Stimulated activated CD8-positive, alpha-beta memory T cell treated with anti-CD3 and anti-CD28 coated beads, Interleukin-4, amount 100 ng/mL, for 4 hours (primary cell): ENCODE data around the gene TBC1D20.
A peak's percentile ranks its signal among the peaks of the same experiment; 100 is the strongest.

Experiments used
- DNase-seq, 2 donors: peaks; one replicate each; pipeline ENCODE4 v3.0.0-alpha.2; 2020; ENCODE audit warnings: low read depth in 2 of 2, low spot score in 1 of 2

TBC1D20 gene

DNA sequence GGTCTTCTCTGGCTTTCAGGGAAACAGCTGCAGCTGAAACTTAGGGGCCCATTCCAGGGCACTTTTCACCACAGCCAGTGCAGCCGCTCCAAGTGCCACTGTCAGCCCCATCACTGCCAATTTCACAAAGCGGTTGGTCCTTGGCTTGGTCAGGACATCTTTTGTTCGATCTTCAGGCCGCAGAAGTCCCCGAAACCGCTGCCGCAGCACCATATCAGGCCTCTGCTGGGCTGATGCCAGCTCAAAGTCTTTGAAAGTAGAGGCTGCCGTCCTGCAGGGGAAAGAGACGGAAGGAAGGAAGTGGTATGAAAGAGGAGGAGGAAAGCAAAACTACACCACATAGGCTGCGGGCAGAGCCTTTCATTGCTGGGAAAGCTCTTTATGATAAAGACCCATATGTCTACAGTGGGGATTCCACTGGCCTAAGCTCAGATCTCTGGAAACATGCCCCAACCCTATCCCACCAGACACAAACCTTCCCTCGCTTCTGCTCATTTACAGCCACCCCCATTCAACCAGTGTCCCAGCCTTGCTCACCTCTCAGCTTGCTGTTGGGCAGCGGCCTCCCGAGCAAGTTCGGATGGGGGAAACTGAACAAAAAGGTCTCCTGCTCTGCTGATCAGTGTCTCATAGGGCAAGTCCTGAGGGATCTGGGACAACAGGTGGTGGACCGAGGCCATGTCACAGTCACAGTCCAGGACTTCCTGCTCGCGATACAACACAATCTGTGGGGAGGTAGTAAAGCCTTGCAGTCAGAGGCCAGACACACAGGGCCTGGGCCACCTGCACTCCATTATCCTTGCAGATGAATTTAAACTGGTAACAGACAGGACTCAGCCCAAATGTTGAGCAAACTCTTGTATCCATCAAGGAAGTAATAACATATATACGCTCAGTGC is 23.5 kb downstream of the TBC1D20 start:
- DNase-seq = peak; percentile 17 to 29

DNA sequence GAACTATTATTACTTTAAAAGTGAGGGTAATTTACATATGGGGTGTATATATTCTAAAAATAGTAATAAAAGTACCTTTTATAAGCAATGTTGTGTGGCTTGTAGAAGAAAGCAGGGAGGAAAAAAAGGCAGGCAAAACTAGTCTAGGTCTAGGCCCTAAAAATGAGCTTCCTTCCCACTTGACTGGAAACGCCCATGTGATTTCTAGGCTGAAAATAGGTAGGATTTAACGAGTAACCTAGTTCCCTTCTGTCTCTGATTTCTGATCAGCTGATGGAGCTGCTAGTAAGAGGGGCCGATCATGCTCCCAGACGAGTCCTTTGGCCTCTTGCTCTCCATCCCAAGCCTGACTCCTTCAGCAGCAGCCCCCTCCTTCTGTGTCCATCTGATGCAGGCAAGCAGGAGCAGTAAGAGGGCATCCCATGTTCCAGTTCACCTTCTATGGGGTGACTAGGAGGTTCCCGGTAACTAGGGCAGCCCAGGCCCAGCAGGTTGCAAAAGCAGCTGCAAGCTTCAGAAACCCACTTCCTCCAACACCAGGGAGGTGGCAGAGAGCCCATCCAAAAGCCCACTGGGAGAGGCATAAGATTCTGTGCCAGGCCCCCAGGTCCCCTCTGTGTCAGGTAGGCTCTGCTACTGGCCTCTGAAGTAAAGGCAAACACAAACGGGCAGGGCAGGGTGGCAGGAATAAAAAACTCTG is 24.4 kb downstream of the TBC1D20 start:
- DNase-seq = no peak

DNA sequence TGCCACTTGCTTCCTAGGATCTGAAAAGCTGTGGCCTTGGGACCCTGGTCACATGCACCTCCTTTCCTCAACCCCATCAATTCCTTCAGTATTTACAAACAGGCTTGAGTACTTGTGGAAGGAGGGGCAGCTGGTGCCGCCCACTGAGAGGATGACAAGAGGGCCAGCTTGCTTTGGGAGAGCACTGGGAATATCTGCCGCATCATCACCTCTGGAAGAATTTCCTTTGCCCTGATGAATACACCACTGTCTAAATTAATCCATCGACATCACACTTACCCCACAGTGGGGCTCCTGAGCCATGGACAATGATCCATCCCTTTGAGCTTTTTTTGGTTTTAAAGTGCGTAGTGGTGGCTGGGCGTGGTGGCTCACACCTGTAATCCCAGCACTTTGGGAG is 25.9 kb downstream of the TBC1D20 start:
- DNase-seq = no peak

DNA sequence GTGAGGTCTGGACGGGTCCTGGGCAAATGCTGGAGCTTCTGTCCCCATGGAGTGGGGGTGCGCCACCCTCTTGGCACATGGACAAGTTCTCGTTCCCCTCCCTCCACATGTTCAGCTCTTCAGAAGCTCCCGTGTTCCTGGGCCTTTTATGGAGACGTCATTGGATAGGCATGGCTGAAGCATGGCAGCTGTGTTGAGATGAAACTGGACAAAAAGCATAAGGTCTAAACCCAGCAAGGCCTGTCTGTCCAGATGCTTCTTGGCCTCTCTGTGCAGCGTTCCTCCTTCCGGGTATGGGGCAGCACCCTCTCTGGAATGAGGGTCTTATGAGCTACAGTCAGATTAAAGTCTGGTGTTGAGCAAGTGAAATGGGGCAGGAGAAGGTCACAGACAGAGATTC is 26.8 kb downstream of the TBC1D20 start:
- DNase-seq = no peak

DNA sequence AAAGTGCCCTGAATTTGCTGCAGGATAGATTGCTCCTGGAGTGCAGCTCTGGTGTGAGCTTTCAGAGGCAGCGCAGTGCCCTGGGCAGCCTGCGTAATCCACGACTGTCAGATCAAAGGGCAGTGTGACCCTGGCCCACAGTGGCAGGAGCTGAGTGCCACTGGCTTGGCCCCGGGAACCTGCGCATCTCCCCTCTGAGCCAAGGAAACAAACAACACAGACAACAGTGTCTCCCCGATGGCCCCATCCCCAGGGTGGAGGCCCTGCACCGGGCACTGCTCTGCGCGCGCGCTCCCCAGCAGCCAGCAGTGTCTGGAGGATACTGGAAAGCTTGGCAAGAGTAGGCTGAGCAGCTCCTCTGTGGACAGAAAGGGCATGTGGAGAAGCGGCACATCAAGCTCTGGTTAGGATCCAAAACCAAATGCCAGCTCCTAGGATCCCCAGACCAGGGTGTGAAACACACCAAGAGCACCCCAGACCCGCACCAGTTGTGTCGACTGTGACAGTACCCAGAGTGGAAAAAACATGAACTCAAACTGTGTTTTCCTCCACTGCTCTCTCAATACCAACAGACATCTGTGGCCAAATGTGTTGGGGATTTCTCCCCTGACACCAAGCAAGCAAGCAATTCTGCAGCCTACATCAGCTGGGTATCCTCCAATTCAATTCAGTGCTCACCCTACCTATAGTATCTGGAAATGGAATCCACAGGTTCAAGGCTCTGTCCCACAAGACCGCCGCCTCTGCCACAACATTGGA is 27.5 kb downstream of the TBC1D20 start:
- no peak for DNase-seq

DNA sequence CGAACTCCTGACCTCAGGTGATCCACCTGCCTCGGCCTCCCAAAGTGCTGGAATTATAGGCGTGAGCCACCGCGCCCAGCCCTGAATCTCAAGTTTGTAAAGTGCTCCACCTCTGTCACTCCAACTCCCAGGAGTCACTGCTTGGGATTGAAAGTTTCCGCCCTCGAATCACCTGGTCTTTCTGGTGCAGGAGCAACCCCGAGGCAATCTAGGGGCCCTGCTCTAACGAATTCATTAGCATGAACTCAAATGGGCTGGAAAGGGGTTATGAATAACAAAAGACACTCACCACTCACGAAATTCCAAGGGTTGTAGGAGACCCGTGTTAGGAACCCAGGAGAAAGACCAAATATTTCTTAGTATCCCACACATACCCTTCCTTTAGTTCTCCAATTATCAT is 28.1 kb downstream of the TBC1D20 start:
- no peak for DNase-seq

DNA sequence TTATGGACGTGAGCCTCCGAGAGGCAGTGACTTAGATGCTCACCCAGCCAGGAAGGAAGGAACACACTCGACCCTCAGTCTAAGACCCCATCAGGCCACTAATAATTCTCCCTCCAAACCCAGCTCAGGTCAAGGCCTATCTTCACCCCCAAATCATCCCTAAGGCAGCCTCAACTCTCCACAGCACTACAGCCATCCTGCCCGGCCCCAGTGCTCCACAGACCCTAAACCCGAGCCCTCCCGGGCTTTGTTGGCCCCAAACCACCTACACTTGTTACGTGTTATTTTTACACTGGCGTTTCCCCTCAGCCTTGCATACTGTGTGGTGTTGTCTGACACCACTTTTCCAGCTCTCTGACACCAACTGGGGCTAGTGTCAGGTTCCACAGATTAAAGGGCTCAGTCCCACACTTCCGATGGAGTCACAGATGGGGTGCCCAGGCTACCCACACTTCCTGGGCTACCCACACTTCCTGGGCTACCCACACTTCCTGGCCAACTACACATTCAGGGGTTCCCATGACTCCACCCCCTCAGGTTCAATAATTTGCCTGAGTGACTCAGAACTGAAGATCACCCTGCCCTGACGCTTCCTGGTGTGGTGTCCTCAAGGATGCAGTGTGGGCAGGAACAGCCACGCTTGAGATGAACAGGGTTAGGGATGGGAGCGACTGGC is 28.9 kb downstream of the TBC1D20 start:
- DNase-seq = peak; percentile 48 to 79

DNA sequence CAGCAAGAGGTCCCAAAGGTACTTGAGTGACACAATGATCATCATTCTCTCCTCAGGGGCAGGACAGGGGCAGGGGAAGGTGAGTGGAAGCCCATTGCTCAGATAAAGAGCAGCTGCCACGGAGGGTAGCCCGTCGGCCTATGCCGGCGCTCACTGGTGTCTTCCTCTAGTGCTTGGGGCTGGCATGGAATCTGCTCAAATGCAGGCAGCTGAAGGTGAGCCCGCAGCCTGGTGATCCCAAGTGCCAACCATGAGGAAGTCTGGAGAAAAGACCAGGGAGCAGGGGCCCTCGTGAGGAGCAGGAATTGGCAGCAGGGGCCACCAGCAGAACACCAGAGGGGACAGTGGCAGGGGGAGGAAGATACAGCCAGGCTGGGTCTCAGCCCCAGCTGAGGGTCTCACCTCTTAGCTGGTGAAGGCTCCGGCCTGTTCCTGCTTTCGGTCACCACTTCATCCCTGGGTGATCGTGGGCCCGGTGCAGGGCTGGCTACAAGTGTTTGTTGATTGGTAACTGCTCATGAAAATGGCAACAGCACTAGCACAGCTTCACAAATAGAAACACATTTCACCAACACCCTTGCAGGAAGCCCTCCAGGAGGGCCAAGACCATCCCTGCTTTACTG is 29.5 kb downstream of the TBC1D20 start:
- no peak for DNase-seq

DNA sequence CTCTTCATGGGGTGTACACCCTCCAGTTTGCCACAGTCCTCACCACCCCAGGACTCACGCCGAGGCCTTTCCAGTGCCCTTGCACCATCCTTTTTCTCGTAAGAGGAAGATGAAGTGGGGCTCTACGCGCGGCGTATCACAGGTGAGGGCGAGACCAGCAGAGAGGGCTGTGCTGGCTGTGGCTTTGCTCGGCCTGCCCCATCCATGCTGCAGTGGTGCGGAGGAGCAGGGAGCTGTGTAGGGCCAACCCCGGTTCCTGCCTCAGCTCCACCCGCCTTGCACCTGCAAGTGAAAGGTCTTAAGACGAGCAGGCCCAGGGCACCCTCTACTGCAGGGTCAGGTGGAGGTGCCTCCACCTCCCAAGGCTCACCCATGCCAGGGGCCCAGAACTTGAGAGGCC is 30.1 kb downstream of the TBC1D20 start:
- no peak for DNase-seq

DNA sequence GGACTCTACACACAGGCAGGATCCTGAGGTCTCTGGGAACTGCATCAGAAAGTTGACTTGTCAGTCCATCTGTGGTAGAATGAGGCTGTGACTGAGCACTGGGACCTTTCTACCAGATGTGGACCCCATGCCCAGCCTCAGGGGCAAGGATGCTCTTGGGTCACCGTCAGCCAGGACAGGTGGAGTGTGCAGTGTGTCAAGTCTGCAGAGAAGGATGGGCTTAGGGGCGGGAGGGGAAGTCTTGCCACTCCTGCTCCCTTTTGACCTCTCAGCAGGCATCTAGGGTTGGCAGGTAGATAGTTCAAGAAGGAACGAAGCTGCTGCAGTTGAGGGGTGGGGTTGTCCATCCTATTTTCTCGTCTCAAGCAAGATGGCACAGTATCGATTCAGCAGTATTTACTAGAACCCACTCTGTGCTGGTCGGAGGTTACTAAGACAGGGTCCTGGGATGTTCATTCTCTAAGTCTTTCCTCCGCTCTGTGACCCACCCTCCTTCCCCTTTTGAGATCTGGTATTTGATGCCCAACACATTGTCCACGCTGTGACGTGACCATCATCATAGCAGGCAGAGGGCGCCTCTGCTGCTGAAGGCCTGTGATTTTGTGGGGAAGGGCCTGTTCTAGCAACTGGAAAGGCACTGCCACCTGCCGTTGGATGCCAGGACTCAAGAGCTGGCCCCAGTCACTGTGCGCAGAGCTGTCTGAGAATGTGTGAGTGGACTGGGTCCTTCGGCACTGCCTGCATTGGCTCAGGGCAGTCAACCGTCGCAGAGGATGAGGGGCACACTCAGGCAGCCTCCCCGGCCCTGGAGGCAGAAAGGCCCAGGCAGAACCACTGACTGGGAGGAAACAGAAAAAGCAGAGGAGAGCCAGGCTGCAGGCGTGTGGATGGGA is 31.1 kb downstream of the TBC1D20 start:
- no peak for DNase-seq

DNA sequence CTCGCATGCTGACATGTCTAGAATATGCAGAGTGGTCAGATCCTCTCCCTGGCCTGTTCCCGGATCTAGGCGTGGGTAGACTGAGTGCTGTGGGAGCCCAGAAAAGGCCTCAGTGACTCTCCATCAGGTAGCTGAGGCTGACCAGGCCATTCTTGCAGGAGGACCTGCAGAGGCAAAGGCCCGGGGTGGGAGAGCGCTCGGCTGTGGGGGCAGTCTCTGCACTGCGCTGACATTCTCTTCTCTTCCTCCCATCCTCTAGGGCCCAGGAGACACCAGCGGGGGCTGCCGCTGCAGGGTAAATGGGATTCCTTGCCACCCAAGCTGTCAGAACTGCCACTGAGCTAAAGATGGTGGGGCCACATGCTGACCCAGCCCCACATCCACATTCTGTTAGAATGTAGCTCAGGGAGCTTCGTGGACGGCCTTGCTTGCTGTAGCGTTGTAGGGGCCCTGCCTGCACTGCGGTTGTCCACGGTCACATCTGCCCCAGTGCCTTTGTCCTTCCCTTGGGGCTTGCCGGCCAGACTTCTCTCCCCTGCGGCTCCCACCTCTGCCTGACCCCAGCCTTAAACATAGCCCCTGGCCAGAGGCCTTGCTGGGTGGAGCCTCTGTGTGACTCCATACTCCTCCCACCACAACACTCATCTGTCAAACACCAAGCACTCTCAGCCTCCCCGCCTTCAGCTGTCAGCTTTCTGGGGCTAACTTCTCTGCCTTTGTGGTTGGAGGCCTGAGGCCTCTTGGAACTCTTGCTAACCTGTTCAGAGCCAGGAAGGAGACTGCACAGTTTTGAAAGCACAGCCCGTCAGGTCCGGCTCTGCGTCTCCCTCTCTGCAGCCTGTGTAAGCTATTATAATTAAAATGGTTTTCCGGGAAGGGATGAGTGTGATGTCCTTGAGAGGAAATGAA is 32.0 kb downstream of the TBC1D20 start:
- no peak for DNase-seq

DNA sequence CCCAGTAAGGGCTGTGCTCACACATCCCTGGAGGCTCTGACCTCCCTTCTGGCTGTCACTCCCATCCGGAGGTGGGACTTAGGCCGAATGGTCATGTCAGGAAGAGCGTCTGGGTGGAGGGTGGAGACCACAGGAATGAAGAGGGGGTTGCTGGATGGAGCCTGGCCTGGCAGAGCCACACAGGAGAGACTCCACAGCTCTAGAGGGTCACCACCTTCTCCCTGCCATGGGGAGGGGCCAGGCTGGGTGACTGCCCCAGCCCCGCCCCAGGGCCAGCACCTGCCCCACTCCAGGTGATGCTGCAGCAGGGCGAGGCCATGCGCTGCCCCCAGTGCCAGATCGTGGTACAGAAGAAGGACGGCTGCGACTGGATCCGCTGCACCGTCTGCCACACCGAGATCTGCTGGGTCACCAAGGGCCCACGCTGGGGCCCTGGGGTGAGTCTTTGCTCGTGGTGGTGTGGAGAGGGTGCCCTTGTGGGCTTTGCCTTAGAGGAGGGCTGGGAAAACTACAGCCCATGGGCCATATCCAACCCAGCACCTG is 33.6 kb downstream of the TBC1D20 start:
- no peak for DNase-seq

DNA sequence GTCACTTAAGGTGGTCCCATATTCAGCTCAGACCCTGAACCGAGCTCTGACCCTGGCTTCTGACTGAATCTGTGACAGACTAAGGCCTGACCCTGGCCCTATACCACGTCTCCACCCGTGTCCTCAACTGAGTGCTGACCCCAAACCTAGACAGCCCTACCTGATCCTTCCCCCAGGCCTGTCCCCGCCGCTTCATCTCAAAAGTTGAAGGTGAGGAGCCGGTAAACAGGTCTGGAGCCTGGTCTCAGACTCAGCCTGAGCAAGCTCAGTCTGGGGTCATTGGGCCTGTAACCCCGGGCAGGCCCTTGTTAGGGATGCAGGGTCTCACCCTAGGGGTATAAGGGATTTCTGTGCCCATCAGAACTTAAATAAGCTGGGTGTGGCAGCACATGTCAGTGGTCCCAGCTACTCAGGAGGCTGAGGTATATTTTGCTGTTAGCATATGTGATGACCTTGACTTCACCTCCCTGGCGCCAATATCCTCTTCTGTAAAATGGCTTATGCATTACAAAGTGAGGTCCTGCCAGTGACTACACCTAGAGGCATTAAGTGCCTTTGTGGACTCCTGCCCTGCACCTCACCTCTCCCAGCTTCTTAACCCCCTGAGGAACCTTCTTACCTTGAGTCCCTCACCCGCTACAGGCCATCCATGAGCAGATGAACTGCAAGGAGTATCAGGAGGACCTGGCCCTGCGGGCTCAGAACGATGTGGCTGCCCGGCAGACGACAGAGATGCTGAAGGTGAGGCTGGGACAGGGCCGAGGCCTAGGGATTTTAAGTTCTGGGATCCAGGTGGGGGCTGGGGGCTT is 34.3 kb downstream of the TBC1D20 start:
- no peak for DNase-seq

DNA sequence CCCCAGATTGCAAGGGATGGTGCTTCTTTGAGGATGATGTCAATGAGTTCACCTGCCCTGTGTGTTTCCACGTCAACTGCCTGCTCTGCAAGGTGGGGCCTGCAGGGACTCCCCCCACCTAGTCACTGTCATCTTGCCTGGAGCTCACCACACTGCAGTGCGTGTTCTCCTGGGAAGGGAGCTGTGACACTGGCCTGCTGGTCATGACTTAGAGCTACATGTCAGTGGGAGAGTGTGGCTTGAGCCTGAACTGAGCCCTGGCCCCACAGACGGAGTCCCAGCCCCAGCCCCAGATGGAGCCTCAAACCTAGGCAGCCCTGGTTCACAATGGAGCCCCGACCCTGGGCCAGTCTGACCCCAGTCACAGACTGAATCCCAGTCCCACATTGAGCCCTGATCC is 34.9 kb downstream of the TBC1D20 start:
- DNase-seq = no peak

DNA sequence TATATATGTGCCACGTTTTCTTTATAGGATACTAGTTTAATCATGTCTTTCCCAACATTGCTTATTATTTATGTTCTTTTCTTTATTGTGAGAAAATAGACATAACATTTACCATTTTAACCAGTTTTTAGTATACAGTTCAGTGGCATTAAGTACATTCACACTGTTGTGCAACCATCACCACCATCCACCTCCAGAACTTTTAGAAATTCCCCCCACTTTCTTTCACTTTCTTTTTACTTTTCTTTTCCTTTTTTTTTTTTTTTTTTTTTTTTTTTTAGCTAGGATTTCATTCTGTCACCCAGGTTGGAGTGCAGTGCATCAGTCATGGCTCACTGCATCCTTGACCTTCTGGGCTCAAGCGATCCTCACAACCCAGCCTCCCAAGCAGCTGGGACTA is 35.8 kb downstream of the TBC1D20 start:
- no peak for DNase-seq

DNA sequence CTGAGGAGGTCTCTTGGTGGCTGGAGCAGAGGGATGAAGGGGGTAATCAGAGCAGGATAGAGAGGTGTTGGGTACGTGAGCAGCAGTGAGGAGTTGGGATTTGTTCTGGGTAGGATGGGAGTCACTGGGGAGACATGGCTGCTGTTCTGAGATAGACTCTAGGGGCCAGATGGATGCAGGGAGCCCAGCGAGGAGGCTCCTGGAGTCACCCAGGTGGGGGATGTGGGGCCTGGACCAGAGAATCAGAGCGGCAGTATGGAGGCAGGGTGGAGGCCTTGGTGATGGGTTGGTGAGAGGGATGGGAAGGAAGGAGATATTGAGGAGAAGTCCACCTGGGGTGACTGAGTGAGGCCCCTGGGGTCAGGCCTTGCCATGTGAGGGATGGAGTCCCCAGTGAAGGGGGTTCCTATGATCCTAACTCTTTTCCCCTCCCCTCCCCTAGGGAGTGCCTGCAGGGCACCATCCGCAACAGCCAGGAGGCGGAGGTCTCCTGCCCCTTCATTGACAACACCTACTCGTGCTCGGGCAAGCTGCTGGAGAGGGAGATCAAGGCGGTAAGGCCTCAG is 40.6 kb downstream of the TBC1D20 start:
- no peak for DNase-seq
